Transverse colon (tissue), 4 donors: ENCODE results near the gene STYK1. TPM values are rescaled to one million over a fixed set of nuclear protein-coding genes. Genes with fewer than 3 reads are reported as not detected.

Source experiments
- DNase-seq: peaks from one replicate; pipeline ENCODE4 v3.0.0-alpha.2; 2019
- H3K27ac ChIP-seq, 4 donors: fragments of 200-600 bp; sonication (generic); 2 replicates each; pipeline ENCODE4 v1.5.1; 2016 to 2018; ENCODE audit warnings: inconsistent platforms in 4 of 4
- H3K27me3 ChIP-seq: fragments of 200-600 bp; sonication (generic); 2 replicates; pipeline ENCODE4 v1.5.1; 2017; ENCODE audit warnings: inconsistent platforms
- H3K36me3 ChIP-seq, 4 donors: fragments of 200-600 bp; sonication (generic); 2 replicates each; pipeline ENCODE4 v1.5.1; 2017 to 2019; ENCODE audit warnings: inconsistent platforms in 4 of 4
- H3K4me1 ChIP-seq, 4 donors: fragments of 200-600 bp; sonication (generic); 2 replicates each; pipeline ENCODE4 v1.5.1; 2017 to 2020; ENCODE audit warnings: inconsistent platforms in 4 of 4
- H3K4me3 ChIP-seq, 4 donors: fragments of 200-600 bp; sonication (generic); 1 replicate in 1 of 4; 2 replicates in 3 of 4; pipeline versions ENCODE4 v1.5.1 to v1.6.1; 2017 to 2019; ENCODE audit warnings: inconsistent platforms in 4 of 4
- H3K9me3 ChIP-seq, 2 donors: fragments of 200-600 bp; sonication (generic); 2 replicates each; pipeline ENCODE4 v1.5.1; 2017 to 2019; ENCODE audit warnings: inconsistent platforms in 2 of 2
- CTCF ChIP-seq, 5 experiments: fragments of 200-600 bp in 3 of 5; fragments of 450-650 bp in 2 of 5; sonication (generic) in 3 of 5; IDR thresholded peaks; 1 replicate in 2 of 5; 2 replicates in 3 of 5; pipeline ENCODE4 v1.5.1; 2016 to 2017; ENCODE audit warnings: antibody characterized with exemption in 5 of 5, inconsistent platforms in 3 of 5, mild to moderate bottlenecking in 2 of 5, moderate library complexity in 1 of 5
- EP300 ChIP-seq: sonication (generic); formaldehyde crosslinking; IDR thresholded peaks from one replicate; pipeline ENCODE4 v1.6.1; 2017; ENCODE audit warnings: antibody characterized with exemption, low read depth
- POLR2A ChIP-seq: fragments of 450-650 bp; IDR thresholded peaks from one replicate; pipeline ENCODE4 v1.6.1; 2016; ENCODE audit warnings: antibody characterized with exemption, mild to moderate bottlenecking, moderate library complexity
- POLR2AphosphoS5 ChIP-seq, 3 donors: sonication (generic); formaldehyde crosslinking; IDR thresholded peaks; one replicate each; pipeline ENCODE4 v1.6.1; 2016; ENCODE audit warnings: antibody characterized with exemption in 3 of 3
- WGBS, 2 donors: methylation state at CpG; one replicate each; pipeline ENCODE4 v1.1.5; 2018; ENCODE audit warnings: low coverage in 1 of 2; 5-methylcytosine and 5-hydroxymethylcytosine counted together
- in situ Hi-C, 4 donors: fragments of 200-750 bp; cut with MboI; loops; one replicate each; pipeline versions ENCODE4 v1.15.0 to v1.15.1; 2017; ENCODE audit warnings: low sequenced_read_pairs in 3 of 4, low pct_ligation_motif_present in 1 of 4, low pct_unique_long_range_greater_than_20kb in 1 of 4
- intact Hi-C: fragments of 100-400 bp; cut with DNase I; formaldehyde crosslinking; loops from one replicate; pipeline ENCODE4 v1.15.1; 2023; ENCODE audit warnings: low total_unique reads
- total RNA-seq, 4 donors: library from RNA; depleted of rRNA; stranded (reverse); fragments of >200 nt; gene quantifications; one replicate each; pipeline ENCODE4 v1.1.0, GENCODE V29; 2016

STYK1 gene
- total RNA-seq, 4 donors from 2014 or later: 8.4 to 41.6 (median 19.2) TPM

GRCh38 chr12:10638728-10639127, 35.1 kb downstream of the STYK1 start:
- in situ Hi-C loops: no loop called here
- H3K27ac ChIP-seq: peak overlapping the region; percentile 45 to 73 (median 54)
- 96 to 100% methylated on average over 1 of the region's 1 CpG for WGBS, 2 donors

GRCh38 chr12:10636611-10637010, 37.2 kb downstream of the STYK1 start:
- Histone ChIP-seq H3K9me3 (no peaks in the 10 kb centered on the region), H3K4me1 (peaks cover 6 to 45% (median 20%) of the 10 kb centered on the region in 4 donors), H3K36me3 (no peaks in the 10 kb centered on the region), H3K27ac (peak overlapping the region; percentile 61 to 73 (median 65)), H3K27me3 (no peaks in the 10 kb centered on the region), H3K4me3 (no peak overlapping the region)
- TF ChIP-seq POLR2AphosphoS5 (IDR thresholded peaks at IDR 0.05): no peak
- TF ChIP-seq POLR2A: no peak
- no peak for TF ChIP-seq EP300
- no peak for TF ChIP-seq CTCF (IDR thresholded peaks at IDR 0.05)
- intact Hi-C loops (no loop called here), in situ Hi-C loops (no loop called here)
- peak; percentile 16 for DNase-seq
- 32 to 52% methylated on average over 3 to 6 of the region's 6 CpGs for WGBS, 2 donors

More at GRCh38 chr12:10638728-10639127, 35.1 kb downstream of the STYK1 start:
- Histone ChIP-seq H3K4me1 (peaks cover 7 to 58% (median 20%) of the 10 kb centered on the region in 4 donors), H3K27me3 (no peaks in the 10 kb centered on the region), H3K36me3 (no peaks in the 10 kb centered on the region), H3K9me3 (no peaks in the 10 kb centered on the region), H3K4me3 (no peak overlapping the region)
- intact Hi-C loops: no loop called here
- TF ChIP-seq POLR2AphosphoS5 (IDR thresholded peaks at IDR 0.05) (no peak), EP300 (no peak), POLR2A (no peak), CTCF (IDR thresholded peaks at IDR 0.05) (no peak)
- DNase-seq: no peak

GRCh38 chr12:10636124-10636523, 37.7 kb downstream of the STYK1 start:
- Histone ChIP-seq H3K4me1 (peaks cover 5 to 40% (median 20%) of the 10 kb centered on the region in 4 donors), H3K36me3 (no peaks in the 10 kb centered on the region), H3K4me3 (no peak overlapping the region), H3K9me3 (no peaks in the 10 kb centered on the region), H3K27ac (peak overlapping the region; percentile 61 to 73 (median 65)), H3K27me3 (no peaks in the 10 kb centered on the region)
- TF ChIP-seq POLR2A (no peak), POLR2AphosphoS5 (IDR thresholded peaks at IDR 0.05) (no peak), CTCF (IDR thresholded peaks at IDR 0.05) (no peak), EP300 (no peak)
- in situ Hi-C loops: no loop called here
- WGBS, 2 donors: 51 to 75% methylated on average over 3 of the region's 3 CpGs
- peak; percentile 37 for DNase-seq
- intact Hi-C loops: no loop called here

- peak overlapping the region in 1 of 4 donors; percentile 73 for H3K27ac ChIP-seq
- peaks cover 5 to 33% (median 20%) of the 10 kb centered on the region in 4 donors for H3K4me1 ChIP-seq
- WGBS, 2 donors: 80 to 89% methylated on average over 2 of the region's 2 CpGs
- intact Hi-C loops (no loop called here), in situ Hi-C loops (no loop called here)
- H3K27me3 ChIP-seq: no peaks in the 10 kb centered on the region
- TF ChIP-seq POLR2AphosphoS5 (IDR thresholded peaks at IDR 0.05) (no peak), CTCF (IDR thresholded peaks at IDR 0.05) (no peak), POLR2A (no peak), EP300 (no peak)
- no peaks in the 10 kb centered on the region for H3K9me3 ChIP-seq
- no peak overlapping the region for H3K4me3 ChIP-seq
- no peak for DNase-seq
- no peaks in the 10 kb centered on the region for H3K36me3 ChIP-seq
Observed at GRCh38 chr12:10635306-10635705, 38.5 kb downstream of the STYK1 start.
